SKM-1 (cell line): ENCODE data around the gene PARVG.

Experiments
- DNase-seq: peaks from one replicate; lab custom pipeline; 2025; ENCODE audit not compliant: unreplicated experiment; lab: John Stamatoyannopoulos, UW

PARVG gene

DNA sequence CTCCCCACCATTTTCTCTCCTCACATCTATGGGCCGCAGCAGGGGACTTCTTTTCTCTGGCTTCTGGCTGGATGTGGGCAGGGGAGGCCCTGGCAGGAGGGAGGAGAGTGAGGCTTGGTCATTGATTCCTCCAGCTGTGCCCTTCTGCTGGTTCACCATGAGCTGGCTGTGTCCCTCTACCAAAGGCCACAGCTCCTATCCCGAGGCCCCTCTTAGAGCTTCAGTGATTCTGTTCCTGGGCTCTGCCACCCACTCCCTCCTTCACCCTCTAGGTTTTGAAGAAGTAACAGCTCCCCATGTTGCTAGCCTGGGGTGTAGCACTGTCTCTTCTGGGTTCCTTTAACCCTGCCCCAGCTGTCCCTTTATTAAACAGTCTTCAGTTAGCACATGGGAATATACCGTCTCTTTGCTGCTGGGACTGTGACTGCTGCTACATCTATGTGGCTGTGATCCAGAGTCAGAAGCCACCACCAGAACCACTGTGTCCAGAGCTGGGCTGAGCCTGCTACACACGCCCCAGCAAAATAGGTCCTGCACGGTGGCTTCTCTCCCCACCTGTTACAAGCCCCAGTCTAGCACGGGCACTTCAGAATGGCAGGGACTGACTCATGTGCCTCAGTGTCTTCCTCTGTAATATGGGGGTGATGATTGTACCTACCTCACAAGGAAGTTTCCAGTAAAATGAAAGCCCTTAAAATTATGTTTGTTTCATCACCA, 578 bp upstream of the PARVG start:
- no peak for DNase-seq

DNA sequence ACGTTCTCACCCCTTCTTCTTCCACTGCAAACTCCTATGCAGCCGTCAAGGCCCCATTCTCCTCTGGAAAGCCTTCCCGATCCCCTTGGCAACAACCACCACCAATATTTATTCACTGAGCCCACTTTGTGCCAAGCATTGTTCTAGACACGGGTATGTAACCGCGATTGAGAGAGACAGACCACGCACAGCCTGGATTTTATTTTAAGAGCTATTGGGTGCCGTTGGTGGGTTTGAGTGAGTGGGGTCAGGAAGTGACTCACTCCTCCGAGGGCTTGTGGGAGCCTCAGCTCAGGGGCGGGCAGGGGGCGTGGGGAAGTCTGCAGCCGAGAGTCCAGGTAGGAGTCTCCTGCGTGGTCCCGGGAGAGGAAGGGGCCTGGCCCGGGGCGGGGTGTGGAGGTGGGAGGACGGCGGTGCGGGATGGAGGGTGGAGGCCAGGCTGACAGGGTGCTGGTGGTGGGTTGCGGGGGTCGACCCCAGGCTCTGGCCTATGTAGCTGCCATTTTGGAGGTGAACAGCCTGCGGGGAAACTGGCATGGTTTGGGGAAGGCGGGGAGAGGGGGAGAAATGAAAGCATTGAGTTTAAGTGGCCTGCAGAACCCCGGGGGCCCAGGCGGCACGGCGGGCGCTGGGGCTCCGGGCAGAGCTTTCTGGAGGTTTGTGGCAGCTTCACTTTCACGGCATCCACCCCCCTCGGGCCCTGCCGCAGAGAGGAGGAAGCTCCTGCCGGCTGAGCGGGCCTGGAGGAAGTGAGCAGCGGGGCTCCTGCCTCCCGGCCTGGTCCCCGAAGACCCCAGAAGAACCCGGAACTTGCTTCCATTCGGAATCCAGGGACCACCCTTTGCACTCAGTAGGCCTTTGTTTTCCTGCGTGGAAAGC, 547 bp downstream of the PARVG start:
- DNase-seq: peak; percentile 57

GRCh38 chr22:44181912-44182587, 1.3 kb downstream of the PARVG start:
- DNase-seq: peak; percentile 57

GRCh38 chr22:44182588-44183286, 2.0 kb downstream of the PARVG start:
- peak; percentile 94 for DNase-seq

GRCh38 chr22:44183287-44183588, 2.5 kb downstream of the PARVG start:
- no peak for DNase-seq

DNA sequence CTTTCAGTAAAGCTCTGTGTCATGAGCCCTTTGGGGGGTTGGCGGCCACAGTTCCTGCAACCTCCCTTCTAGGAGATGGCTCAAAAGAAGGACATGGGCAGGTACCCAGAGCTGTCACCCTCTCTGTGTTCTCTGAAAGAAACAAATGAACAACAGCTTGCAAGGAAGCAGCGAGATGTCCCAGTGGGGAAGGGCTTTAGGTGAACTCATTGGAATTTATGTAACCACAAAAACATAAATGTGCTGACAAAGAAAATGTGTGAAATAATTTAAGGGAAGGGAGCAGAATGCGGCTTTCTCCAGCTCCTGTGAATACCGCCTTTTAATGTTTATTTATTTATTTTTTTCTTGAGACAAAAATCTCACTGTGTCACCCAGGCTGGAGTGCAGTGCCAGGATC, 3.3 kb downstream of the PARVG start:
- no peak for DNase-seq

DNA sequence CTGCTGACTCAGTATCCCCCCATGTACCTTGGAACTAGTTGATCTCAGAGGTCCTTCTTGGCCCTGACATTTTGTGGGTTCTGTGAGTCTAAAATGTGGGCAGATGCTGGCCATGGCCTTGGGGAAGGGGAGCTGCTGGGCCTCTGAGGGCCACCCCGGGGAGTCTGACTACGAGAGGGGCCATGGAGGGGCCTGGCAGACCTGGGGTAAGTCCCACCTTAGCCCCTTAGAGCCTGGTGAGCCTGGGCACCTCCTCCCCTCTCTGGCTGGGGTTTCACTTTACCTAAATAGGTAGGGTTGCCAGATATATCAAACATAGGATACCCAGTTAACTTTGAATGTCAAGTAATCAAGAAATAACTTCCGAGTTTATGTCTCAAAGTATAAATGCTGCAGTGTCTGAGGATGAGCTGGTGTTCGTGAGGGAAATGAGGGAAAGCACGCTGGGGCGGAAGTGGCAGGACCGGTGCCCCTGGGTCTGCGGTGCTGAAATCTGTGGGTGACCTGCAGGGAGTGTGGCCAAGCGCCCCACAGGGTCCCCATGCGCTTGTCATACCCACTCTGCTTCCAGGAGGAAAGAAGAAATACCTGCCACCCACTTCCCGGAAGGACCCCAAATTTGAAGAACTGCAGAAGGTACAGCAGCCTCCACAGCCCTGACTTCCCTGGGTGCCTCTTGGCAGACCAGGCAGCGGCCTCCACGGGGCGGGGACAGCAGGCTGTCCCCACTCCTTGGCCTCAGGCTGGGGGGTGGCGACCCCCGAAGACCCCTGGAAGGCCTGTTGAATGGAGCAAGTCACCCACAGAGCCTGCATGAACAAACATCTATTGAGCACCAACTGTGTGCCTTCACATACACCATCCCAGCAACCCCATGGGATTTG, 4.8 kb downstream of the PARVG start:
- no peak for DNase-seq

GRCh38 chr22:44186121-44186510, 5.4 kb downstream of the PARVG start:
- DNase-seq: no peak

- no peak for DNase-seq
These were observed 6.0 kb downstream of the PARVG start for GRCh38 chr22:44186737-44187136.

- DNase-seq: no peak
These were observed 7.0 kb downstream of the PARVG start for GRCh38 chr22:44187652-44188230.

- no peak for DNase-seq
These were observed 7.6 kb downstream of the PARVG start for GRCh38 chr22:44188316-44188715.

GRCh38 chr22:44188986-44189630, 8.4 kb downstream of the PARVG start:
- DNase-seq: no peak

DNA sequence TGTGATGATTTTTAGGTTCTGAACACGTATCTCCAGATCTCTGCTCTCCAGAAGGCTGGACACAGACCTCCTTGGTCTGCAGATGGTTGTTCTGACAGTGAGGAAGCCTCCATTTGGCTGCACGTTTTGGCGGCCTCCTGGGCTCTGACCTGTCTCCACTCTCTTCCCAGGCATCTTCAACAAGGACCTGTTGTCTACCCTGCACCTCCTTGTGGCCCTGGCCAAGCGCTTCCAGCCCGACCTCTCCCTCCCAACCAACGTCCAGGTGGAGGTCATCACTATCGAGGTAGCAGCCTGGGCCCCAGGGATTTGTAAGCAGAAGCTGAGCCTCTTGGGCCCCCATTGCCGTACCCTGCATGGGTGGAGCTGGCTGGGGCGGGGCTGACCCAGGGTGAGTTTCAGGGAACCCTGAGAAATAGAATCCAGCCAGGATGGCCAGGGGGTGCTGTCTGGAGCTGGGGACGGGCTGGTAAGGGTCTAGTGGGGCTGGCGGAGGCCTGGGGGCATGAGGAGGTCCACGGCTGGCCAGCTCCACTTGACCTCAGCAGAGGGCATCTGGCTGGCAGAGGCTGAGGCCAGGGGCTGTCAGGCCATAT, 9.8 kb downstream of the PARVG start:
- DNase-seq: no peak

DNA sequence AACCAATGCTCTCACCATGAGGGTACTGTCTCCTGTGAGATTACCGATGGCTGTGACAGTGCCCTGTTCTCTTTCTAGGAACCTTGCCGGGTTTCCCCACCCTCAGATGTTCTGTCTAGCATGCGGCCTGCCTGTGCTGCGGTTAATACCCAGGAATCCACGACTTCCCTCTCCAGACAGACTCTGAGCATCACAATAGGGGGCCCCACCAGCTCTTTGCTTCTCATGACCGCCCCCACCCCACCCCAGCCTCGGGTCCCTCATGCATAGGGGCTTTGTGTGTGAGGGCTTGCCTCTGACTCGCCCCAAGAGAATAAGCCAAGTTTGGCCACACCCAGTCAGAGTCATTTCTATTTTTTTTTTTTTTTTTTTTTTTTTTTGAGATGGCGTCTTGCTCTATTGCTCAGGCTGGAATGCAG, 10.3 kb downstream of the PARVG start:
- DNase-seq: no peak

- peak; percentile 54 for DNase-seq
These were observed 11.5 kb downstream of the PARVG start for GRCh38 chr22:44192098-44192815.

- no peak for DNase-seq
These were observed 12.2 kb downstream of the PARVG start for GRCh38 chr22:44192816-44193534.

DNA sequence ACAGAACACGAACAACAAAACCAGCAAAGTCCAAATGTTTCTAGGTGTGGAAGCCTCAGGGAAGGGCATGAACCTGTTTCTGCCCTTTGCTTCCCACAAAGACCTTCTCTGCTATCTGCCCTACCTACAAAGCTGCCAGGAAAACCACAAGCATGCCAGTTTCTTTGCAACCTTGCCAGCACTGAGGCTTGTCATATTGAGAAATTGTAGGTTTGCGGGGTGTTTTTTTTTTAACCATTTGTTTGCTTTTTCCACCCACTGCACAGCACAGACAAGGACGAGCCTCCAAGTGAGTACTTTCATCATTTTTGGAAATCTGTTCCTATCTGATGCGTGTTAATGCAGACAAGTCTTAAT, 12.8 kb downstream of the PARVG start:
- no peak for DNase-seq

GRCh38 chr22:44194569-44194968, 13.8 kb downstream of the PARVG start:
- DNase-seq: no peak
